K562 (cell line): ENCODE results near the gene SH3BP5L. TPM values are rescaled to one million over a fixed set of nuclear protein-coding genes. Genes with fewer than 3 reads are reported as not detected.
A peak's percentile ranks its signal among the peaks of the same experiment; 100 is the strongest.

Experiments used
- ARID1B ChIP-seq: fragments of 450-650 bp; IDR thresholded peaks from 2 replicates; pipeline ENCODE4 v1.6.1; 2016; ENCODE audit warnings: antibody characterized with exemption, mild to moderate bottlenecking, inconsistent platforms
- CTBP1 ChIP-seq: fragments of 450-650 bp; IDR thresholded peaks from 2 replicates; pipeline ENCODE4 v1.6.1; 2016; ENCODE audit warnings: borderline replicate concordance
- JUND ChIP-seq, 2 experiments: IDR thresholded peaks; 2 replicates in 1 of 2; 3 replicates in 1 of 2; pipeline ENCODE4 v1.6.1; 2011; ENCODE audit warnings: borderline replicate concordance in 2 of 2, low read depth in 2 of 2, low read length in 2 of 2, improper control_type of control experiment in 1 of 2, missing biosample characterization in 1 of 2, missing genetic modification characterization in 1 of 2, missing genetic modification reagents in 1 of 2
- MAFG ChIP-seq: fragments of 450-650 bp; conservative IDR thresholded peaks from 2 replicates; pipeline ENCODE4 v1.6.1; 2016; ENCODE audit warnings: missing genetic modification characterization, missing compliant biosample characterization
- MEIS2 ChIP-seq: fragments of 450-650 bp; IDR thresholded peaks from 2 replicates; pipeline ENCODE4 v1.6.1; 2014; ENCODE audit warnings: mild to moderate bottlenecking; ENCODE audit not compliant: partially characterized antibody
- MTA3 ChIP-seq: fragments of 450-650 bp; formaldehyde crosslinking; IDR thresholded peaks from 2 replicates; pipeline ENCODE4 v1.6.1; 2017; ENCODE audit warnings: mild to moderate bottlenecking, borderline replicate concordance
- SP2 ChIP-seq: IDR thresholded peaks from 2 replicates; pipeline ENCODE4 v1.6.1; 2011; ENCODE audit warnings: mild to moderate bottlenecking, low read depth, low read length, moderate library complexity; ENCODE audit not compliant: poor library complexity, severe bottlenecking; ENCODE audit errors: extremely low read depth
- TEAD2 ChIP-seq: fragments of 450-650 bp; IDR thresholded peaks from 2 replicates; pipeline ENCODE4 v1.6.1; 2016; ENCODE audit warnings: missing genetic modification characterization, control low read depth, missing compliant biosample characterization
- YY1 ChIP-seq, 3 experiments: IDR thresholded peaks; 2 replicates each; pipeline ENCODE4 v1.6.1; 2011; ENCODE audit warnings: low read length in 2 of 3, mild to moderate bottlenecking in 2 of 3, moderate library complexity in 2 of 3, borderline replicate concordance in 1 of 3, control low read depth in 1 of 3, low read depth in 1 of 3; ENCODE audit not compliant: insufficient read depth in 3 of 3, insufficient replicate concordance in 2 of 3, control insufficient read depth in 1 of 3, insufficient read length in 1 of 3; ENCODE audit errors: extremely low read depth in 1 of 3
- polyA plus RNA-seq, 8 experiments: library from polyadenylated mRNA; depleted of rRNA in 4 of 8; stranded (reverse) in 5 of 8; unstranded in 3 of 8; fragments of >200 nt; fragmentation: Nextera tagmentation in 2 of 8; fragmentation: Illumina TruSeq in 1 of 8; extraction: Ambion mirVana in 2 of 8; extraction: Trizol in 1 of 8; gene quantifications; 2 replicates each; pipeline versions ENCODE4 v1.2.1 to v1.2.3, GENCODE V29; 2011 to 2014; ENCODE audit warnings: inconsistent platforms in 1 of 8, missing spikeins in 1 of 8
- total RNA-seq, 7 experiments: library from RNA; depleted of rRNA in 6 of 7; stranded (reverse); fragments of >200 nt in 6 of 7; fragmentation: Illumina TruSeq in 2 of 7; extraction: Trizol in 2 of 7; gene quantifications; 2 replicates each; pipeline versions ENCODE4 v1.2.1 to v1.2.3, GENCODE V29; 2011 to 2021; ENCODE audit warnings: low replicate concordance in 1 of 7
- TF ChIP-seq, protein P1 (sequence below): fragments of 450-650 bp; IDR thresholded peaks from 2 replicates; pipeline ENCODE4 v1.6.1; 2014; ENCODE audit warnings: low read depth, mild to moderate bottlenecking, moderate library complexity, borderline replicate concordance
- TF ChIP-seq, protein P2 (sequence below): fragments of 200-800 bp; sonication (Bioruptor generic); IDR thresholded peaks from 2 replicates; pipeline ENCODE4 v1.6.1; 2017; ENCODE audit warnings: missing genetic modification characterization, missing compliant biosample characterization
- TF ChIP-seq, protein P3 (sequence below): fragments of 150-350 bp; conservative IDR thresholded peaks from 2 replicates; pipeline ENCODE4 v1.6.1; 2014; ENCODE audit warnings: low read length
- TF ChIP-seq, protein P4 (sequence below): IDR thresholded peaks from 2 replicates; pipeline ENCODE4 v1.6.1; 2011; ENCODE audit warnings: borderline replicate concordance, low read depth, mild to moderate bottlenecking, moderate library complexity, low read length; ENCODE audit not compliant: insufficient read depth, poor library complexity, severe bottlenecking

The SH3BP5L gene
- total and polyA plus RNA-seq, 9 of the 15 experiments (the other 6 are each of a cell fraction or from before 2014, with no cell fraction given): 1.9 to 26.5 (median 15.8) TPM

DNA sequence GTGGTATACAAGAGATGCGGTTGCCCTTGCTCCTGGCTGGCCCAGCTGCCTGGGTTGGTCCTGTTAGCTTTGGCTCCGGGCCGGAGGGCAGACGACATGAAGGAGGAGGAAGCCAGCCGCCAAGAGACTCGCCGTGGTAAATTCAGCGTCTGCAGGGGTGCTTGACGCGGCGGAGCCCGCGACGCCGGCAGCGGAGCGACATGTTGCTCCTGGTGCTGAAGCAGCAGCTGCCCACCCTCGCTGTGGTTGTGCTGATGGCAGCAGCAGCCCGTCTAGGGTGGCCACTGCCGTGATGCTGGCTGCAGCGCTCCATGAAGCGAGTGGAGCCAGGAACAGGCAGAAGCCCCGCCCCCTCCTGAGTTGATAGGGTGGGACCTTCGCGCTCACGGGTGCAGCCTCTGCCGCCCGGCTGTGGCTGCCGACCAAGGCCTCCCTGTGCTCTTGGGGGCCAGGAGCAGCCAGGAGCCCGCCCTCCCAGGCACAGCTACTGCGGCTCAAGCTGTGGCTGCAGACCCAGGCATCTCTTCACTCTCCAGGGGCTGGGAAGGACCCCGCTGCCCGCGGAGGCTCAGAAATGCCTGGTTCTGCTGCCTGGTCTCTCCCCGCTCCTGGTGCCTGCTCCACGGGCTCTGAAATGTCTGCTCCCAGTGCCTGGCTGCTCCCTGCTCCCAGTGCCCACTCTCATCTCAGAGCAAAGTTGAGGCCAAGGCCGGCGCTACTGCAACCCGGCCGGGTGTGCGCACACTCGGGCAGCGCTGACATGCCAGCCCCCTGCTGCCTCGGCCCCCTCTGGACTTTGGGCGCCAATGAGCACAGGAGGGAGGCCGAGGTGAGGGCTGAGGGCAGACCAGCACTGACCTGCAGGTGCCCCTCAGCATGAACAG lies 37.5 kb upstream of the SH3BP5L start (continued):
- TF ChIP-seq, protein P1, sequence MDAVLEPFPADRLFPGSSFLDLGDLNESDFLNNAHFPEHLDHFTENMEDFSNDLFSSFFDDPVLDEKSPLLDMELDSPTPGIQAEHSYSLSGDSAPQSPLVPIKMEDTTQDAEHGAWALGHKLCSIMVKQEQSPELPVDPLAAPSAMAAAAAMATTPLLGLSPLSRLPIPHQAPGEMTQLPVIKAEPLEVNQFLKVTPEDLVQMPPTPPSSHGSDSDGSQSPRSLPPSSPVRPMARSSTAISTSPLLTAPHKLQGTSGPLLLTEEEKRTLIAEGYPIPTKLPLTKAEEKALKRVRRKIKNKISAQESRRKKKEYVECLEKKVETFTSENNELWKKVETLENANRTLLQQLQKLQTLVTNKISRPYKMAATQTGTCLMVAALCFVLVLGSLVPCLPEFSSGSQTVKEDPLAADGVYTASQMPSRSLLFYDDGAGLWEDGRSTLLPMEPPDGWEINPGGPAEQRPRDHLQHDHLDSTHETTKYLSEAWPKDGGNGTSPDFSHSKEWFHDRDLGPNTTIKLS: no peak
- TF ChIP-seq MAFG (tag) (no peak), YY1 (IDR thresholded peaks at IDR 0.05; ENCODE audit: borderline replicate concordance in 1 of 3, control insufficient read depth in 1 of 3, extremely low read depth in 1 of 3, insufficient read depth in 3 of 3, insufficient read length in 1 of 3, insufficient replicate concordance in 2 of 3, low read depth in 1 of 3, low read length in 2 of 3) (peak in 2 of 3 experiments; percentile 16 to 41), MTA3 (no peak; the same call in 1 of the 2 replicates), SP2 (no peak), MEIS2 (no peak), CTBP1 (0 out of 2 replicates have a peak, but pooled peaks have one; percentile 32), ARID1B (no peak), TEAD2 (tag) (no peak), JUND (IDR thresholded peaks at IDR 0.05; ENCODE audit: borderline replicate concordance, low read depth, low read length) (no peak), JUND (tag; IDR thresholded peaks at IDR 0.05; ENCODE audit: borderline replicate concordance, low read depth, low read length) (no peak)
- TF ChIP-seq, protein P2, sequence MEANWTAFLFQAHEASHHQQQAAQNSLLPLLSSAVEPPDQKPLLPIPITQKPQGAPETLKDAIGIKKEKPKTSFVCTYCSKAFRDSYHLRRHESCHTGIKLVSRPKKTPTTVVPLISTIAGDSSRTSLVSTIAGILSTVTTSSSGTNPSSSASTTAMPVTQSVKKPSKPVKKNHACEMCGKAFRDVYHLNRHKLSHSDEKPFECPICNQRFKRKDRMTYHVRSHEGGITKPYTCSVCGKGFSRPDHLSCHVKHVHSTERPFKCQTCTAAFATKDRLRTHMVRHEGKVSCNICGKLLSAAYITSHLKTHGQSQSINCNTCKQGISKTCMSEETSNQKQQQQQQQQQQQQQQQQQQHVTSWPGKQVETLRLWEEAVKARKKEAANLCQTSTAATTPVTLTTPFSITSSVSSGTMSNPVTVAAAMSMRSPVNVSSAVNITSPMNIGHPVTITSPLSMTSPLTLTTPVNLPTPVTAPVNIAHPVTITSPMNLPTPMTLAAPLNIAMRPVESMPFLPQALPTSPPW (CRISPR knock-in tag): no peak; the same call in 1 of the 2 replicates
- TF ChIP-seq, protein P3, sequence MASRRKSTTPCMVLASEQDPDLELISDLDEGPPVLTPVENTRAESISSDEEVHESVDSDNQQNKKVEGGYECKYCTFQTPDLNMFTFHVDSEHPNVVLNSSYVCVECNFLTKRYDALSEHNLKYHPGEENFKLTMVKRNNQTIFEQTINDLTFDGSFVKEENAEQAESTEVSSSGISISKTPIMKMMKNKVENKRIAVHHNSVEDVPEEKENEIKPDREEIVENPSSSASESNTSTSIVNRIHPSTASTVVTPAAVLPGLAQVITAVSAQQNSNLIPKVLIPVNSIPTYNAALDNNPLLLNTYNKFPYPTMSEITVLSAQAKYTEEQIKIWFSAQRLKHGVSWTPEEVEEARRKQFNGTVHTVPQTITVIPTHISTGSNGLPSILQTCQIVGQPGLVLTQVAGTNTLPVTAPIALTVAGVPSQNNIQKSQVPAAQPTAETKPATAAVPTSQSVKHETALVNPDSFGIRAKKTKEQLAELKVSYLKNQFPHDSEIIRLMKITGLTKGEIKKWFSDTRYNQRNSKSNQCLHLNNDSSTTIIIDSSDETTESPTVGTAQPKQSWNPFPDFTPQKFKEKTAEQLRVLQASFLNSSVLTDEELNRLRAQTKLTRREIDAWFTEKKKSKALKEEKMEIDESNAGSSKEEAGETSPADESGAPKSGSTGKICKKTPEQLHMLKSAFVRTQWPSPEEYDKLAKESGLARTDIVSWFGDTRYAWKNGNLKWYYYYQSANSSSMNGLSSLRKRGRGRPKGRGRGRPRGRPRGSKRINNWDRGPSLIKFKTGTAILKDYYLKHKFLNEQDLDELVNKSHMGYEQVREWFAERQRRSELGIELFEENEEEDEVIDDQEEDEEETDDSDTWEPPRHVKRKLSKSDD: no peak
- TF ChIP-seq, protein P4, sequence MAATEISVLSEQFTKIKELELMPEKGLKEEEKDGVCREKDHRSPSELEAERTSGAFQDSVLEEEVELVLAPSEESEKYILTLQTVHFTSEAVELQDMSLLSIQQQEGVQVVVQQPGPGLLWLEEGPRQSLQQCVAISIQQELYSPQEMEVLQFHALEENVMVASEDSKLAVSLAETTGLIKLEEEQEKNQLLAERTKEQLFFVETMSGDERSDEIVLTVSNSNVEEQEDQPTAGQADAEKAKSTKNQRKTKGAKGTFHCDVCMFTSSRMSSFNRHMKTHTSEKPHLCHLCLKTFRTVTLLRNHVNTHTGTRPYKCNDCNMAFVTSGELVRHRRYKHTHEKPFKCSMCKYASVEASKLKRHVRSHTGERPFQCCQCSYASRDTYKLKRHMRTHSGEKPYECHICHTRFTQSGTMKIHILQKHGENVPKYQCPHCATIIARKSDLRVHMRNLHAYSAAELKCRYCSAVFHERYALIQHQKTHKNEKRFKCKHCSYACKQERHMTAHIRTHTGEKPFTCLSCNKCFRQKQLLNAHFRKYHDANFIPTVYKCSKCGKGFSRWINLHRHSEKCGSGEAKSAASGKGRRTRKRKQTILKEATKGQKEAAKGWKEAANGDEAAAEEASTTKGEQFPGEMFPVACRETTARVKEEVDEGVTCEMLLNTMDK: no peak
